ENCODE measurements around the gene GUF1. TPM values are rescaled to one million over a fixed set of nuclear protein-coding genes. Genes with fewer than 3 reads are reported as not detected.
"Not testable (repeated sequence)": the region's sequence is repeated elsewhere in the genome, so short reads cannot be mapped to it uniquely, and the experiment has no call there.

Gene GUF1
- total RNA-seq, 2 donors from 2014 or later, result 42.8 to 43.7 TPM

- no peaks in the 10 kb centered on the region for H3K4me1 ChIP-seq (ENCODE audit: control insufficient read depth, insufficient read depth, low read length)
- Mint-ChIP-seq H3K4me1 (peaks cover 9% of the 10 kb centered on the region), H3K27ac (peak overlapping the region; percentile 94), H3K27me3 (ENCODE audit: insufficient read depth) (peaks cover 28% of the 10 kb centered on the region), H3K36me3 (ENCODE audit: low read depth) (no peaks in the 10 kb centered on the region), H3K9me3 (no peaks in the 10 kb centered on the region), H3K4me3 (peak overlapping the region; percentile 73)
- no peaks in the 10 kb centered on the region for H3K36me3 ChIP-seq (ENCODE audit: control insufficient read depth, insufficient read depth, low read length)
- no peak overlapping the region for H3K27ac ChIP-seq (ENCODE audit: low read depth, low read length)
- no peaks in the 10 kb centered on the region for H3K9me3 ChIP-seq (ENCODE audit: control insufficient read depth, low read length)
- peaks cover 10% of the 10 kb centered on the region for H3K27me3 ChIP-seq (ENCODE audit: control insufficient read depth, insufficient read depth, low read length, poor library complexity, severe bottlenecking)
- H3K9ac ChIP-seq (ENCODE audit: extremely low read depth, low read length, poor library complexity, severe bottlenecking), result peak overlapping the region; percentile 72
- WGBS, 2 experiments (ENCODE audit: insufficient coverage in 1 of 2, insufficient read length in 1 of 2), result 0 to 3% methylated on average over 6 to 9 of the region's 9 CpGs
- peak overlapping the region; percentile 87 for H3K4me3 ChIP-seq (ENCODE audit: low read length)
- DNase-seq, result no peak
- no peak for TF ChIP-seq CTCF (conservative IDR thresholded peaks at IDR 0.05)
These were observed 47.5 kb downstream of the GUF1 start for GRCh38 chr4:44725726-44726037.

- Mint-ChIP-seq H3K27me3 (ENCODE audit: insufficient read depth) (peaks cover 29% of the 10 kb centered on the region), H3K4me1 (peaks cover 9% of the 10 kb centered on the region), H3K36me3 (ENCODE audit: low read depth) (no peaks in the 10 kb centered on the region), H3K27ac (peak within 1 kb of the TSS; percentile 94), H3K4me3 (peak within 1 kb of the TSS; percentile 73), H3K9me3 (no peaks in the 10 kb centered on the region)
- peak within 1 kb of the TSS; percentile 87 for H3K4me3 ChIP-seq (ENCODE audit: low read length)
- 0% methylated on average over 26 to 64 of the region's 65 CpGs for WGBS, 2 experiments (ENCODE audit: insufficient coverage in 1 of 2, insufficient read length in 1 of 2)
- H3K9me3 ChIP-seq (ENCODE audit: control insufficient read depth, low read length), result no peaks in the 10 kb centered on the region
- TF ChIP-seq CTCF (conservative IDR thresholded peaks at IDR 0.05), result peak; percentile 16
- peak; percentile 93 for DNase-seq
- peak within 1 kb of the TSS; percentile 68 for H3K27ac ChIP-seq (ENCODE audit: low read depth, low read length)
- peak within 1 kb of the TSS; percentile 72 for H3K9ac ChIP-seq (ENCODE audit: extremely low read depth, low read length, poor library complexity, severe bottlenecking)
- no peaks in the 10 kb centered on the region for H3K4me1 ChIP-seq (ENCODE audit: control insufficient read depth, insufficient read depth, low read length)
- H3K36me3 ChIP-seq (ENCODE audit: control insufficient read depth, insufficient read depth, low read length), result no peaks in the 10 kb centered on the region
- peaks cover 10% of the 10 kb centered on the region for H3K27me3 ChIP-seq (ENCODE audit: control insufficient read depth, insufficient read depth, low read length, poor library complexity, severe bottlenecking)
These were observed 48.0 kb downstream of the GUF1 start, which contains the start of gene GNPDA2 for GRCh38 chr4:44726038-44726871. GNPDA2 (minus strand) TSS chr4:44726556; CDS start chr4:44722207, 4,349 bp downstream.

- no peak overlapping the region for H3K4me3 Mint-ChIP-seq
These were observed 49.3 kb downstream of the GUF1 start for GRCh38 chr4:44727471-44727870.

GRCh38 chr4:44728694-44729093, 50.5 kb downstream of the GUF1 start:
- not testable (repeated sequence) for H3K36me3 Mint-ChIP-seq (ENCODE audit: low read depth); H3K27ac Mint-ChIP-seq; H3K9me3 Mint-ChIP-seq; H3K4me1 Mint-ChIP-seq; H3K9me3 ChIP-seq (ENCODE audit: control insufficient read depth, low read length); DNase-seq; H3K4me3 Mint-ChIP-seq; H3K9ac ChIP-seq (ENCODE audit: extremely low read depth, low read length, poor library complexity, severe bottlenecking); H3K27me3 ChIP-seq (ENCODE audit: control insufficient read depth, insufficient read depth, low read length, poor library complexity, severe bottlenecking); H3K27ac ChIP-seq (ENCODE audit: low read depth, low read length); H3K36me3 ChIP-seq (ENCODE audit: control insufficient read depth, insufficient read depth, low read length); H3K4me3 ChIP-seq (ENCODE audit: low read length); H3K4me1 ChIP-seq (ENCODE audit: control insufficient read depth, insufficient read depth, low read length)
- 92 to 93% methylated on average over 2 to 8 of the region's 9 CpGs for WGBS, 2 experiments (ENCODE audit: insufficient coverage in 1 of 2, insufficient read length in 1 of 2)
- peaks cover 41% of the 10 kb centered on the region for H3K27me3 Mint-ChIP-seq (ENCODE audit: insufficient read depth)

More at GRCh38 chr4:44727471-44727870, 49.3 kb downstream of the GUF1 start:
- no peaks in the 10 kb centered on the region for H3K36me3 Mint-ChIP-seq (ENCODE audit: low read depth)
- H3K4me1 Mint-ChIP-seq, result peaks cover 9% of the 10 kb centered on the region
- Histone ChIP-seq H3K36me3 (ENCODE audit: control insufficient read depth, insufficient read depth, low read length) (no peaks in the 10 kb centered on the region), H3K27me3 (ENCODE audit: control insufficient read depth, insufficient read depth, low read length, poor library complexity, severe bottlenecking) (peaks cover 10% of the 10 kb centered on the region), H3K4me1 (ENCODE audit: control insufficient read depth, insufficient read depth, low read length) (no peaks in the 10 kb centered on the region), H3K27ac (ENCODE audit: low read depth, low read length) (no peak overlapping the region), H3K4me3 (ENCODE audit: low read length) (no peak overlapping the region), H3K9ac (ENCODE audit: extremely low read depth, low read length, poor library complexity, severe bottlenecking) (no peak overlapping the region), H3K9me3 (ENCODE audit: control insufficient read depth, low read length) (no peaks in the 10 kb centered on the region)
- no peak for TF ChIP-seq CTCF (conservative IDR thresholded peaks at IDR 0.05)
- peaks cover 32% of the 10 kb centered on the region for H3K27me3 Mint-ChIP-seq (ENCODE audit: insufficient read depth)
- H3K27ac Mint-ChIP-seq, result no peak overlapping the region
- no peaks in the 10 kb centered on the region for H3K9me3 Mint-ChIP-seq
- no peak for DNase-seq
- 80 to 81% methylated on average over 6 of the region's 6 CpGs for WGBS, 2 experiments (ENCODE audit: insufficient coverage in 1 of 2, insufficient read length in 1 of 2)

Data from endodermal cell (in vitro differentiated cells).